Measurements from ENCODE around the gene RBM20.

- no peak for TF ChIP-seq CTCF (IDR thresholded peaks at IDR 0.05)
- no peak for TF ChIP-seq POLR2AphosphoS5 (IDR thresholded peaks at IDR 0.05)
- TF ChIP-seq EP300 (IDR thresholded peaks at IDR 0.05): no peak
Measured at GRCh38 chr10:110777017-110777416, 132.9 kb downstream of the RBM20 start.

Measured in gastroesophageal sphincter (tissue), 3 donors.